ENCODE results near the gene ZFYVE9.
"Not testable (repeated sequence)": the region's sequence is repeated elsewhere in the genome, so short reads cannot be mapped to it uniquely, and the experiment has no call there.

Gene ZFYVE9

GRCh38 chr1:52190500-52191252 is 48.8 kb downstream of the ZFYVE9 start:
- DNase-seq (ENCODE audit: low spot score) = no peak

- DNase-seq (ENCODE audit: low spot score) = no peak
Observed at GRCh38 chr1:52191395-52191965, 49.6 kb downstream of the ZFYVE9 start.

DNA sequence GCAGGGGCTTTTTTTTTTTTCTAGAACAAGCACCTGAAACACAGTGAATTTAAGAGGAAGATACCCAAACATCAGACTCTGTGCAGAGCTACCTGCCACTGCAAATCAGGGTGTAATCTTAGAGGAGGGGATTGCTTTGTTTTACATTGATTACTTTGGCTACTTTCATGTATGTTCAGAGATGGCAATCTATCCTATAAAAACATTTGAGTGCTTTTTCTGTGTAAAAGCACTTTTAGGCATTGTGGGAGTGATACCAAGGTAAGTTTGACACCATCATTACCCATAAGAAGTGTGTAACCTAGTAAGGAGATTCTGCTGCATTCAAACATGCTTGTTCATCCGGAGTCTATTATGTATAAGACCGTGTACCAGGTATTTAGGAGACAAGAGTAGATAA is 50.1 kb downstream of the ZFYVE9 start:
- DNase-seq (ENCODE audit: low spot score) = no peak

GRCh38 chr1:52192436-52192835 is 50.5 kb downstream of the ZFYVE9 start:
- no peak for DNase-seq (ENCODE audit: low spot score)

DNA sequence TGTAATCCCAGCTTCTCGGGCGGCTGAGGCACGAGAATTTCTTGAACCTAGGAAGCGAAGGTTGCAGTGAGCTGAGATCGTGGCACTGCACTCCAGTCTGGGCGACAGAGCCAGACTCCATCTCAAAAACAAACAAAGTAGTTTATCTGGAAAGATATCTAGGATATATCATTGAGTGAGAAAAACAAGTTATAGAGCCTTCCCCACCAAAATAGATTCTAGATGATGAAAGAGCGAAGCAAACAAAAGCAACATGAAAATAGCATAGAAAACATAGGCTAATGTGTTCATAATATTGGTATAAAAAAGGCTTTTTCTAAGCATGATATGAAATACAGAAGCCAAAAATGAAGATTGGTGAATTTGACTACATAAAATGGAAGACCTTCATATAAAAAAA is 52.1 kb downstream of the ZFYVE9 start:
- no peak for DNase-seq (ENCODE audit: low spot score)

DNA sequence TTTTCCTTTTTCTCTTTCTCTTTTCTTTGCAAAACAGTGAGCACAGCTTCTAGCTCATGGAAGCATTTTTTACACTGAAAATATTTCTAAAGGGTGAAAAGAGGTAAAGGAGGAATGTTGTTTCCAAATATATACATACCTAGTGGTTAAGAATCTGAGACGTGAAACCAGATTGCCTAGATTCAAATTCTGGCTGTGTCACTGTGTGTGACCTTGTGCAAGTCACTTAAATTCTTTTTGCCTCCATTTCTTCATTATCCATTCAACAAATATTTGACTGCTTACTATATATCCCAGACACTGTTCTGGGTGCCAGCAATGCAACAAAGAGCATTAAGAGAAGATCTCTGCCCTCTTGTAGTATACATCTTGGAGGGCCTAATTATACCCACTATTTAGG is 53.3 kb downstream of the ZFYVE9 start:
- DNase-seq (ENCODE audit: low spot score) = no peak

DNA sequence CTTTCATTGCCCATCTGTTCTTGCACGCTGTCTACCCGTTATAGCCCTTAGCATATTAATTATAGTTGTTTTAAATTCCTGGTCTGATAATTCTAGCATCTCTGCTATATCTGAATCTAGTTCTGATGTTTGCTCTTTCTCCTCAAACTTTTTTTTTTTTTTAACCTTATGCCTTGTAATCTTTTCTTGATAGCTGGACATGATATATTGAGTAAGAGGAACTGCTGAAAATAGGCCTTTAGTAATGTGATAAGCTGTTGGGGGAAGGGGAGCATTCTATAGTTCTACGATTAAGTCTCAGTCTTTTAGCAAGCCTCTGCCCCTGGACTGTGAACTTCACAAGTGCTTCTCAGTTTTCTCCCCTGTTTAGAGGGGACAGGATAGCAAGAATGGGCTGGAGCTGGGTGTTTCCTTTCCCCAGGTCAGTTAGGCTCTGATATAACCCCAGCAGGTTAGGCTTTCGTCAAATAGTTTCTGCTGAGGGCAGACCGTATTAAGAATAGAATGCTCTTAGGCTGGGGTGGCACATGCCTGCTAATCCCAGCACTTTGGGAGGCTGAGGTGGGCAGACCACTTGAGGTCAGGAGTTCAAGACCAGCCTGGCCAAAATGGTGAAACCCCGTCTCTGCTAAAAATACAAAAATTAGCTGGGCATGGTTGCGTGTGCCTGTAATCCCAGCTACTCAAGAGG is 62.2 kb downstream of the ZFYVE9 start:
- no peak for DNase-seq (ENCODE audit: low spot score)

DNA sequence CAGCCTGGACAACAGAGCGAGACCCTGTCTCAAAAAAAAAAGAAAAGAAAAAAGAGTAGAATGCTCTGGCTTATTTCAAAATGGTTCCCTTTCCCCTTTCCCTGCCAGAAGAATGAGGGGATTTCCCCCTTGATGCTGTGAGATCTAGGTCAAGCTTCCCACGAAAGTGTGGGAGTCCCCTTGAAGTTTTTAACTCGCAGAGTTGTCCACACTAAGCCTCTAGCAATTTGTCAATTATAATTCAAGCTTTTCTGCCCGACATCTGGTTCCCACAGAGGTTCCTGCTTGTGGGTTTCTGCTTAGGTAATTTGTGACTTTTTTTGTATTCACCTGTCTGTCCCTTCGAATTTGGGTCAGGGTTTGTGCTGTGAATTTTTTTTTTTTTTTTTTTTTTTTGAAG is 62.8 kb downstream of the ZFYVE9 start:
- no peak for DNase-seq (ENCODE audit: low spot score)

- DNase-seq (ENCODE audit: low spot score) = not testable (repeated sequence)
Observed at GRCh38 chr1:52206686-52207085, 64.8 kb downstream of the ZFYVE9 start.

GRCh38 chr1:52209429-52209828 is 67.5 kb downstream of the ZFYVE9 start:
- DNase-seq (ENCODE audit: low spot score) = no peak

DNA sequence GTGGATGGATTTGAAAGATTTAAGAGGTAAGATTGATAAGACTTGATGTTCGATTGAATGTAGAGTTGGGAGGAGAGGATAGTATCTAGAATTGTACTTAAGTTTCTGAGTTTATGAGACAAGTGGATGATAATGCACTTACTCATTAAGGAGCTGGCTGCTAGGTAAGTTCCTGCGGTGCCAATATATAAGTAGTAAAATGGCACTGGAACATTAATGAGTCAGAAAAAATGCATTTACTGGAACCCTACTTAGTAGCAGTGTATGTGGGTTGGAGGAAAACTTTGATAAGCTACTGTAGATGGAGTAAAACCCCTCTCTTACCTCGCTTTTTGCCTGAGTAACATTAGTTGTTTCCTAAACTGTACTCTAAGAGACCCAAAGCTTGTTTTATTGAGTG is 68.2 kb downstream of the ZFYVE9 start:
- DNase-seq (ENCODE audit: low spot score) = no peak

- no peak for DNase-seq (ENCODE audit: low spot score)
Observed at GRCh38 chr1:52216907-52217458, 75.1 kb downstream of the ZFYVE9 start.

DNA sequence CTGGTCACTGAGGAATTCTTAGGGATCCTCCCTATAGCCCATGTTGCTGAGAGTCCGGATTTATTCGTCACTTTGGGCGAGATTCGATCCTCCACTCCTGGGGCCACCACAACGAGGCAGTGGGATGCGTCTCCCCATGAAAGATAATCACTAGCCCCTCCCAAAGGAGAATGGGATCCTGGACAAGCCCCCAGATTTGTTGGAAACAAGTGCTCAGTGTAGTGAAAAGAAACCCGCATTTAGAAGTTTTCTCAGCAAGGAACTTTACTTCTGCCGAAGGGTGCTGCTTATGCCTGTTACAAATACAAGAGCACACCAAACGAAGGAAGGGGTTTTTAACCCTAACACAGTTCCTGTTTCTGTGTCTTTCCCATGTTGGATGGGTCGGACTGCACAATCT is 83.3 kb downstream of the ZFYVE9 start:
- no peak for DNase-seq (ENCODE audit: low spot score)

- no peak for DNase-seq (ENCODE audit: low spot score)
Observed at GRCh38 chr1:52229494-52229893, 87.6 kb downstream of the ZFYVE9 start.

DNA sequence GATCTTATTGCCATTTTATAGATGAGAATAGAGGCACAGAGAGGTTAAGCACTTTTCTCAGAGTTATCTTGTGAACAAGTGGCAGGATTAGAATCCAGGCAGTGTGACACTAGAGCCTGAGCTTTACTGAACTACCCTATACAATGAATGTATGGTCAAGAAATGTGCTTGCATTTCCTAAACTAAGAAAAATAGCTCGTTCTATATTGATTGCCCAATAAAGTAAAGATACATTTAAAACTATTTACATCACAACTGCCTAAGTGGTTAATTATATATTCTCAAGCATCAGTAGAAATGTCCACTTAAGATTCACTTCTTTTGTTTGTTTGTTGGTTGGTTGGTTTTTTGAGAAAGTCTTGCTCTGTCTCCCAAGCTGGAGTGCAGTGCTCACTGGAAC is 91.6 kb downstream of the ZFYVE9 start:
- DNase-seq (ENCODE audit: low spot score) = no peak

DNA sequence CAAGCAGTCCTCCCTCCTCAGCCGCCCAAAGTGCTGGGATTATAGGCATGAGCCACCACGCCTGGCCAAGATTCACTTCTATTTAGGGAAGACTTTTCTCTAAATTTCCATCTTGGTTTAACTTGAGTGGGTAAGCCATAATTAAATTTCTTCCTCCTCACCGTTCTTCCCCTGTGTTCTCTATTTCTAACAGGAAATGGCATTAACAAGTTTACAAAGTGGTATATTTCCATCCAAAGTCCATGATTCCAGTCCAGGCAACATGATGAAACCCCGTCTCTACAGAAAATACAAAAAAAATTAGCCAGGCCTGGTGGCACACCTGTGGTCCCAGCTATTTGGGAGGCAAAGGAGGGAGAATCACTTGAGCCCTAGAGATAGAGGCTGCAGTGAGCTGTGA is 92.1 kb downstream of the ZFYVE9 start:
- no peak for DNase-seq (ENCODE audit: low spot score)

DNA sequence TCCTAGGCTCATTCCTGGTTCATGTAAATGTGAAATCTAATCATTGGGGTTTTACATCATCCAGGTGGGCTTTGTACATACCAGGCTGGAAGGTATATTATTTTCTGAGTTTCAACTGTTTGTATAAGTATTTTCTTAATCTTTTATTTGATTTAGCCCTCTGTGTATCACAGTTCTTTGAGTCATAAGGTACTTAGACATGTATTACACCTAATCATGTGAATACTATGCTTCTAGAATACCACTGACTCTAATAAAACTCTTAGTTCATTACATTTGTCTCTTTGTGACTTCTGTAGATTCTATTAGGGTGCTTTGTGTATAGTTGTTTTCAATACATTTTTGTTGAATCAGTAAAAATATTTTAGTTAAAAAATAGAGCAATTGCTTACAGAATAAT is 92.8 kb downstream of the ZFYVE9 start:
- DNase-seq (ENCODE audit: low spot score) = no peak

DNA sequence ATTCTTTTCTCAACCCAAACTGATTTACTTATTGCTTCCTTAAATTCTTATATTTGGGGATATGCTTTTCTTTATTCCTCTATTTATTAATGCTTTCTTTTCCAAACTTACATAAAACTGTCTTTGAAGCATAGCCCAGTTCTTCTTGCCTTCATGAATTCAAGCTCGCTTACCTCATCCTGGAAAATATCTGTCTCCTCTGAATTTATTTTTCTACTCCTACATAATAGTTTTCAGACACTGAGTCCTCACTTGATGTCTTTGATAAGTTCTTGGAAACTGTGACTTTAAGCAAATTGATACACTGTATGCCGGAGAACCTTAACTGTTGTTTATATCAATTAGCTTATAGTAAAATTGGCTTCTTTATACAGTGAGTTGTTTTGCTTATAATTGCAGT is 93.8 kb downstream of the ZFYVE9 start:
- no peak for DNase-seq (ENCODE audit: low spot score)

DNA sequence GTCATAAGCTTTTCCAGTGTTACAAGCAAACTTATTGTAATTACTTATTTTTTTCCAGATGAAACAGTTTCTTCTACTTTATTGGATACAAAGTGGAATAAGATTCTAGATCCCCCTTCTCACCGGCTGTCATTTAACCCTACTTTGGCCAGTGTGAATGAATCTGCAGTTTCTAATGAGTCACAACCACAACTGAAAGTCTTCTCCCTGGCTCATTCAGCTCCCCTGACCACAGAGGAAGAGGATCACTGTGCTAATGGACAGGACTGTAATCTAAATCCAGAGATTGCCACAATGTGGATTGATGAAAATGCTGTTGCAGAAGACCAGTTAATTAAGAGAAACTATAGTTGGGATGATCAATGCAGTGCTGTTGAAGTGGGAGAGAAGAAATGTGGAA is 95.5 kb downstream of the ZFYVE9 start:
- DNase-seq (ENCODE audit: low spot score) = no peak

DNA sequence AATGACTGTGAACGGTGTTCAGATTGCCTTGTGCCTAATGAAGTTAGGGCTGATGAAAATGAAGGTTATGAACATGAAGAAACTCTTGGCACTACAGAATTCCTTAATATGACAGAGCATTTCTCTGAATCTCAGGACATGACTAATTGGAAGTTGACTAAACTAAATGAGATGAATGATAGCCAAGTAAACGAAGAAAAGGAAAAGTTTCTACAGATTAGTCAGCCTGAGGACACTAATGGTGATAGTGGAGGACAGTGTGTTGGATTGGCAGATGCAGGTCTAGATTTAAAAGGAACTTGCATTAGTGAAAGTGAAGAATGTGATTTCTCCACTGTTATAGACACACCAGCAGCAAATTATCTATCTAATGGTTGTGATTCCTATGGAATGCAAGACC is 96.6 kb downstream of the ZFYVE9 start:
- DNase-seq (ENCODE audit: low spot score) = no peak

DNA sequence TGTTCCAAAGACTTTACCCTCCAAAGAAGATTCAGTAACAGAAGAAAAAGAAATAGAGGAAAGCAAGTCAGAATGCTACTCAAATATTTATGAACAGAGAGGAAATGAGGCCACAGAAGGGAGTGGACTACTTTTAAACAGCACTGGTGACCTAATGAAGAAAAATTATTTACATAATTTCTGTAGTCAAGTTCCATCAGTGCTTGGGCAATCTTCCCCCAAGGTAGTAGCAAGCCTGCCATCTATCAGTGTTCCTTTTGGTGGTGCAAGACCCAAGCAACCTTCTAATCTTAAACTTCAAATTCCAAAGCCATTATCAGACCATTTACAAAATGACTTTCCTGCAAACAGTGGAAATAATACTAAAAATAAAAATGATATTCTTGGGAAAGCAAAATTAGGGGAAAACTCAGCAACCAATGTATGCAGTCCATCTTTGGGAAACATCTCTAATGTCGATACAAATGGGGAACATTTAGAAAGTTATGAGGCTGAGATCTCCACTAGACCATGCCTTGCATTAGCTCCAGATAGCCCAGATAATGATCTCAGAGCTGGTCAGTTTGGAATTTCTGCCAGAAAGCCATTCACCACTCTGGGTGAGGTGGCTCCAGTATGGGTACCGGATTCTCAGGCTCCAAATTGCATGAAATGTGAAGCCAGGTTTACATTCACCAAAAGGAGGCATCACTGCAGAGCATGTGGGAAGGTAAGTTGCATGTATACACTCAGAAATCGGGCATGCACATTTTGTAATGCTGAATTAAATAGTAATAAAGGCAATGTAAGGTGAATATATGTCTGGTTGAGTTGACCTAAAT is 97.2 kb downstream of the ZFYVE9 start:
- no peak for DNase-seq (ENCODE audit: low spot score)

DNA sequence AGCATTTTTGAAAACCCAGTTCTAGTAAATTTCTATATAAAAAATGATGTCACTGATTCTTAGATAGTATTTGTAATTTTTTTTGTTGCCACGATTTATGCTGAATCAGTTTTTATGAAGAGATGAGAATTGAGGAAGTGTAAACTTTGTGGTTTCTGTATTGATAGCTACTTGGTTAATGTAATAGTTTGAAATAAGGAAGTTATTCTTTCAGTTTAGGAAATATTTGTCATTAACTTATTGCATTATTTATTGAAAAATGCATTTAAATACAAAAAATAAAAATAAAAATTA is 97.8 kb downstream of the ZFYVE9 start:
- DNase-seq (ENCODE audit: low spot score) = no peak
